ENCODE measurements around the gene SYNE3. TPM values are rescaled to one million over a fixed set of nuclear protein-coding genes. Genes with fewer than 3 reads are reported as not detected.

The SYNE3 gene
- total RNA-seq, 1 donor from 2014 or later, result 11.3 TPM

DNA sequence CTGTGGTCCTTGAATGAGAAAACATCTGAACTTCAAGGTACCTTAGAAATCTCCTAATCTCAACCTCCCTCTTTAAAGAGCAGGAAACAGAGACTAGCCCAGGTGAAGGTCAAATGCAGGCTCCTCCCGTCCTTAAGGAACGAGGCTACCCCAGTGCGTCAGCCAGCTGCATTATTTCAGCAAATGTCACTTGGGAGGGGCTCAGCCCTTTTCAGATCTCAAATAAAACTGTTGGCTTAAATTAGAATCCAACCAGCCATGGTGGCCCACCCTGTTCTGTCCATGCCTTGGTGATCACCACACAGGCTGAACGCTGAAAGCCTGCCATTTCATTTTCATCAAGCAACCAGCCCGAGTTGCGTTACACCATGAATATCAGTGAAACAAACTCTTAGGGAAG, 7.0 kb downstream of the SYNE3 start:
- intact Hi-C loops (cut with micrococcal nuclease), result no loop called here
- H3K4me3 ChIP-seq, result no peak overlapping the region
- no peaks in the 10 kb centered on the region for H3K27me3 ChIP-seq (ENCODE audit: low read depth)
- TF ChIP-seq, protein P1, sequence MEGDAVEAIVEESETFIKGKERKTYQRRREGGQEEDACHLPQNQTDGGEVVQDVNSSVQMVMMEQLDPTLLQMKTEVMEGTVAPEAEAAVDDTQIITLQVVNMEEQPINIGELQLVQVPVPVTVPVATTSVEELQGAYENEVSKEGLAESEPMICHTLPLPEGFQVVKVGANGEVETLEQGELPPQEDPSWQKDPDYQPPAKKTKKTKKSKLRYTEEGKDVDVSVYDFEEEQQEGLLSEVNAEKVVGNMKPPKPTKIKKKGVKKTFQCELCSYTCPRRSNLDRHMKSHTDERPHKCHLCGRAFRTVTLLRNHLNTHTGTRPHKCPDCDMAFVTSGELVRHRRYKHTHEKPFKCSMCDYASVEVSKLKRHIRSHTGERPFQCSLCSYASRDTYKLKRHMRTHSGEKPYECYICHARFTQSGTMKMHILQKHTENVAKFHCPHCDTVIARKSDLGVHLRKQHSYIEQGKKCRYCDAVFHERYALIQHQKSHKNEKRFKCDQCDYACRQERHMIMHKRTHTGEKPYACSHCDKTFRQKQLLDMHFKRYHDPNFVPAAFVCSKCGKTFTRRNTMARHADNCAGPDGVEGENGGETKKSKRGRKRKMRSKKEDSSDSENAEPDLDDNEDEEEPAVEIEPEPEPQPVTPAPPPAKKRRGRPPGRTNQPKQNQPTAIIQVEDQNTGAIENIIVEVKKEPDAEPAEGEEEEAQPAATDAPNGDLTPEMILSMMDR (IDR thresholded peaks at IDR 0.05; ENCODE audit: borderline replicate concordance), result no peak
- H3K36me3 ChIP-seq, result no peaks in the 10 kb centered on the region
- H3K9me3 ChIP-seq (replicated peaks), result no peaks in the 10 kb centered on the region
- DNase-seq, result no peak
- peaks cover 73% of the 10 kb centered on the region for H3K4me1 ChIP-seq
- no peak overlapping the region for H3K27ac ChIP-seq (replicated peaks)

DNA sequence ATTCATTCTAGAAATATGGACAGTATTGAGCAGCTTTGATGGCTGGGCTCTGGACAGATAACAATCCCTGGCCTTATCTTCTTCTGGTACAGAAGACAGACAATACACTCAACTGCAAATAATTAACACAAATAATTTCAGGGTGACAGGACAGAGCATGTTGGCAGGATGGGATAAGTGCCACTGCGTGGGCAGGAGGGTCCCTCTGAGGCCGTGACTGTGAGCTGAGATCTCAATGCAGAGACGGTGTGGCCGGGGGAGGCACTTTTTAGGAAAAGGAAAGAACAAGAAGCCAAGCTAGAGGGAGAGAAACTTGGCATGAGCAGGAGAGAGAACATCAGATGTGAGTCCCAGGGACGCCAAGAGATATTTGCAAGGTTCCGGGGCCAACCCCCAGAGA, 8.1 kb downstream of the SYNE3 start:
- H3K27me3 ChIP-seq (ENCODE audit: low read depth), result no peaks in the 10 kb centered on the region
- no peak overlapping the region for H3K4me3 ChIP-seq
- H3K36me3 ChIP-seq, result no peaks in the 10 kb centered on the region
- H3K9me3 ChIP-seq (replicated peaks), result no peaks in the 10 kb centered on the region
- intact Hi-C loops (cut with micrococcal nuclease), result no loop called here
- no peak for DNase-seq
- TF ChIP-seq, protein P1 (IDR thresholded peaks at IDR 0.05; ENCODE audit: borderline replicate concordance), result no peak
- H3K27ac ChIP-seq (replicated peaks), result peak overlapping the region; percentile 74
- peaks cover 73% of the 10 kb centered on the region for H3K4me1 ChIP-seq

DNA sequence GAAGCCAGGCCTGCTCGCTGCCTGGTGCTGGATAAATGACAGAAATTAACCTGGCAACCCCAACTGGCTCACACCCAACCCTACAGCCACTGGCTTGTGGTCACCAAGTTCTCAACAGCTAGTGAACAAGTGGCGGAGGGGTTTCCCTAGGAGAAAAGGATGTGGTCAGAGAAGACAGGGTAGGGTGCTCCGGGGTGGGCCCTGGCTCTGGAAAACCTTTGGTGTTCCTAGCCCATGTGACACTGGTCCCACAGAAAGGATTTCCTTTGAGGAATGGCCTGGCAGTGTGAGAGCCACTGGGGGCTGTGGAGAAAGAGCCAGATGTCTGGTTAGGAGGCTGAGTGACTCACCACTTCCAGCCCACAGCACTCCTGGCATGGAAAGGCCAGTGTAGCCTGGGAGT, 8.7 kb downstream of the SYNE3 start:
- H3K4me1 ChIP-seq, result peaks cover 75% of the 10 kb centered on the region
- intact Hi-C loops (cut with micrococcal nuclease), result no loop called here
- peak overlapping the region; percentile 74 for H3K27ac ChIP-seq (replicated peaks)
- H3K36me3 ChIP-seq, result no peaks in the 10 kb centered on the region
- no peak for DNase-seq
- no peaks in the 10 kb centered on the region for H3K9me3 ChIP-seq (replicated peaks)
- TF ChIP-seq, protein P1 (IDR thresholded peaks at IDR 0.05; ENCODE audit: borderline replicate concordance), result no peak
- no peaks in the 10 kb centered on the region for H3K27me3 ChIP-seq (ENCODE audit: low read depth)
- H3K4me3 ChIP-seq, result no peak overlapping the region

DNA sequence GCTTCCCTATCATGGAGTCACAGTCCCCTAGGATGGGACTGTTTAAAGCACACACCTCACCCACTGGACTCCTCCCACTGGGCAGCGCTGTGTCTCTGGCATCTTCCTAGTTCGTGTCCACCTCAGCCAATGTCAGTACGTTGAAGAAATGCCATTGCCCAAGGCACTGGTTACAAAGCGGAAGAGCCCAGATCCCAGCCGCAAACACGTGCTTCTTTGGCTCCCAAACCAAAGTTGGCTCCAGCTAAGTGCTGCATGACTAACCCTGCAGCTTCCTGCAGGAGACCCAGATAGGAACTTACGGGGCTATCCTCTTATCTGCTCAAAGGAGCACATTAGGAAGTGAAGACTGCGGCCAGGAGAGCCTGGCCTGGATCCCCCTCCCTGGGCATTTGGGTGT, 9.3 kb downstream of the SYNE3 start:
- Histone ChIP-seq H3K4me3 (no peak overlapping the region), H3K27ac (replicated peaks) (peak overlapping the region; percentile 74), H3K36me3 (no peaks in the 10 kb centered on the region), H3K4me1 (peaks cover 80% of the 10 kb centered on the region), H3K9me3 (replicated peaks) (no peaks in the 10 kb centered on the region), H3K27me3 (ENCODE audit: low read depth) (no peaks in the 10 kb centered on the region)
- intact Hi-C loops (cut with micrococcal nuclease), result no loop called here
- TF ChIP-seq, protein P1 (IDR thresholded peaks at IDR 0.05; ENCODE audit: borderline replicate concordance), result no peak
- DNase-seq, result peak; percentile 64

DNA sequence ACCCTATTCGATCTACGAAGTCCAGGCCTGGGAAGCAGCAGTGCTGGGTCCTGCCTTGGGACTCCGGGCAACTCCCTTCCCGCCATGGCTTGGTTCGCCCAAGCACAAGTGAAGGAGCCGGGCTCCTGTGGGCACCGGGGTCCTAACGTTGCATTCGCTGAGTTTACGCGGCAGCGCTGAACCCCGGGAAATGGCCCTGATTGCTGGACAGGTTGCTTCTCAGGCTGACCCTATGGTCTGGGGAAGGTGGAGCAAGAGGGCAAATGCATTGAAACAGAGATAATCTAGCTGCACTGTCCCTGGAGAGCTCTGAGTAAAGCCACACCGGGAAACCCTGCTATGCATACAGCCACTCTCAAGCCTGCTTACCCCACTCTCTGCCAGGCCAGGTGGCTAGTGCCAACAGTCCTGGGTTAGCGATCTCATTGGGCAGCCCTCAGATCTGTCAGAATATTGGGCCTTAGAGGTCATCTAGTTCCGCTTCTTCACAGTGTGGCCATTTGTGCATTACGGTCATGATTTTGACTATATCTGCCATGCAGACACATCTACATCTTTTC, 11.3 kb downstream of the SYNE3 start:
- no peak for DNase-seq
- Histone ChIP-seq H3K4me1 (peaks cover 92% of the 10 kb centered on the region), H3K27ac (replicated peaks) (peak overlapping the region; percentile 38), H3K9me3 (replicated peaks) (no peaks in the 10 kb centered on the region), H3K27me3 (ENCODE audit: low read depth) (no peaks in the 10 kb centered on the region), H3K36me3 (no peaks in the 10 kb centered on the region), H3K4me3 (no peak overlapping the region)
- intact Hi-C loops (cut with micrococcal nuclease), result no loop called here
- TF ChIP-seq, protein P1 (IDR thresholded peaks at IDR 0.05; ENCODE audit: borderline replicate concordance), result no peak
